G401.6 (cell line): ENCODE data around the gene WDR37.
"Not testable (repeated sequence)": the region's sequence is repeated elsewhere in the genome, so short reads cannot be mapped to it uniquely, and the experiment has no call there.

Experiments used
- FAIRE-seq: peaks from 2 replicates; lab custom pipeline; 2012; peaks lifted over from hg19 to GRCh38; lab: Jason Lieb, UNC

WDR37 gene

DNA sequence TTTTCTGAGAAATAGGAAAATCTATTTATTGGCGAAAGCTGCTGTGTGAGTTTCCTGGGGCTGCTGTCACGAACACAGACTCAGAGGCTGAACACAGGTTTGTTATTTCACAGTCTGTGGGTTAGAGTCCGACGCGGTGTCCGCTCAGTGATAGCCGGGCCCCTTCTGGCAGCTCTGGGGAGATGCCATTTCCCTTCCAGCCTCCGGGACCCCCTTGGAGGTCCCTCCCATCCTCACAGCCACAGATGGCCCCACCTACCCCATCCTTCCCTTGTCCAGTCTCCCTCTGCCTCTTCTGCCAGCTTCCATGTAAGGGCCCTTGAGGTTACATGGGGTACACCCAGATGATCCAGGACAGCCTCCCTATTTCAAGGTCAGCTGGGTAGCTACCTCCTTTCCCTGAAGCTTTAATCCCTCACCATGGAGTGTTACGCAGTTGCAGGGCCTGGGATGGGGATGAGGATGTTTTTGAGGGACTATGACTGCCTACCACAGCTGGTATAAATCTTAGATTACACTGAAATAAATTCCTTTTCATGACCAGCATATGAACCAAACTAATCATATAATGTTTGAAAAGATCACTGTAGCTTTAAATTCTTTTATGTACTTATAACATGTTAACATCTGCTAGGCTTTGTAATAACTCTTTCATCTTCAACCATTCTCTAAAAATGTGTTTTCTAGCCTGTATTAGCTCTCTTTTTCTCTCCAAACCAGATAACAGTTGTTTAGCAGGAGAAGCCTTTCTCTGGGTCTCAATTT, 98.5 kb downstream of the WDR37 start:
- no peak for FAIRE-seq

DNA sequence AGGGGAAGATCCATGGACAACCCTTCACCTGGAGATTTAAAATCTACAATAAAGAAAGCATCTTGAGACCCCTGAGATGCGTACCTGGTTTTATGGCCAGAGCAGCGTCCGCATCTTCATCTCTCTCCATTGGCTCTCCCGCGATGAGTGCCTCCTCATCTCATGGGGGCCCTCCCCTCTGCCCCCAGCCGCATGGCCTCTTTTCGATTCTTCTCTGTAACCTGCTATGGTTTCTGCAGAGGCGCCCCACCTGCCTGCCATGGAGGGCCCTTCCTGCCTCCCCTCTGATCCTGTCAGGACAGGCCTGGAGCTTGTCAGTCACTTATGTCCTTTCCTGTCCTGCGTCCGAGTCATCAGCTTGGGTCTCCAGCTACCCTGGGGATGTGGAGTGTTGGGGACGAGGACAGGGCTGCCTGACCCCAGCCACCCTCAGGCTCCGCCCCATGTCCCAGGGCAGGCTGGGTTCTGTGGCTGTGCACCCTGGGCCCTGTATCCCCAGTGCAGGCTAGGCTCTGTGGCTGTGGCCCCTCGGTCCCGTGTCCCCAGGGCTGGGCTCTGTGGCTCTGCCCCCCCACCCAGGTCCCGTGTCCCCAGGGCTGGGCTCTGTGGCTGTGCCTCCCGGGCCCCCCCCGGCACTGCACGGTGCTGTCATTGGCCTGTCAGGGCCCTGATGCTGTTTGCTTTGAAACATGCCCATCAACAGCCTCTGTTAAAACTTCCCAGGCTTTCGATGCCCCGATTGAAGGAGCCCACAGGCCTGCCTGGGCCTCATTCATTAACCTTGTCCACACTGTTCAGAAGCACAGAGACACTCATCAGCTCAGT, 99.8 kb downstream of the WDR37 start:
- no peak for FAIRE-seq

DNA sequence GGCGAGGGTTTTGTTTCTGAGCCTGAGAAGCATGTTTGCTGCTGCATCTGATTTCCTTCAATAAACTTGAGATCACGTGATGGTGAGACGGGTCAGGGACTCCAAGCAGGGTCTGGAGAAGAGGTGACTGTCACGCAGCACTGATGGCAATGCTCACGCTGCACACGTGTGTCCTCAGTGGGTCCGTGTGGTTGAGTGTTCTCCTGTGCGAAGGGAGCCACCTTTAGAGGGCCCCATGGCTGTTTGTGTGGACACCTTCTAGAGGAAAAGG, 100.4 kb downstream of the WDR37 start:
- no peak for FAIRE-seq

DNA sequence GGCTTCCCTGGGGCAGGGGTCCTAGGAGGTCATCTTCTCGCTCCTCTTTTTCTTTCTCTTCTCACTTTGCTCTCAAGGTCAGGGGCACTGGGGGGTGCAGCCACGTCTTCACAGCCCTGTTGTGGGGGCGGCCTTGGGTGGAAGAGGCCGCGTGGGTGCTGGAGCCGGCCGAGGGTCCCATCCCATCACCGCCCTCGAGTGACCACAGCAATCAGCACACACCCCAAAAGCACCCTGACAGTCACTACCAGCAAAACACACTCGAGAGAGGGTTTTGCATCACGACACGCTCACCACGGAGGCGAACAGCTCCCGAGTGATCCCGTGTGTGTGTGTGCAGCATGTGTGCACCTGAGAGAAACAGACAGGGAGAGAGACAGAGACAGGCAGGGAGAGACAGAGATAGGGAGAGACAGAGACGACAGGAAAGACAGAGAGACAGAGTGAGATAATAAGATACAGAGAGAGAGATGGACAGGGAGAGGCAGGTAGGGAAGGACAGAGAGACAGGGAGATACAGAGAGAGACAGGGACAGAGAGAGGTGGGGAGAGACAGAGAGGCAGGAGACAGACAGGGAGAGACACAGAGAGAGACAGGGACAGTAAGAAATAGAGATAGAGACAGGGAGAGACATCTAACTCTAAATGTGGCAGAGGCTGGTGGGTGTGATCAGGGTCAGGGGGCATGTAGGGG, 100.9 kb downstream of the WDR37 start:
- no peak for FAIRE-seq

DNA sequence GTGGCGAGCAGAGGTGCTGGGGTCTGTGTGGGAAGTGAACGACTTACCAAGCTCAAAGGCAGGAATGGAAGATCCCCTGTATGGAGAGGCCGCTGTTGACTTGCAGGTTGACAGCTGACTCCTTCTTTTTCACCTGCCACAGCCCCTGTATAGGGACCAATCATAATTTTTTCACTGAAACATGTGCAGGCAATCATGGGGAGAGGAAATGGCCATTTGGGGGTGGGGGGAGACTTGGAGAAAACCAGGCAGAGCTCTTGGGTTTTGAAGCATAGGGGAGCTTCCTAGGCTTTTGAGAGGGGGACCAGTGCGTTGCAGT, 101.4 kb downstream of the WDR37 start:
- FAIRE-seq: no peak

DNA sequence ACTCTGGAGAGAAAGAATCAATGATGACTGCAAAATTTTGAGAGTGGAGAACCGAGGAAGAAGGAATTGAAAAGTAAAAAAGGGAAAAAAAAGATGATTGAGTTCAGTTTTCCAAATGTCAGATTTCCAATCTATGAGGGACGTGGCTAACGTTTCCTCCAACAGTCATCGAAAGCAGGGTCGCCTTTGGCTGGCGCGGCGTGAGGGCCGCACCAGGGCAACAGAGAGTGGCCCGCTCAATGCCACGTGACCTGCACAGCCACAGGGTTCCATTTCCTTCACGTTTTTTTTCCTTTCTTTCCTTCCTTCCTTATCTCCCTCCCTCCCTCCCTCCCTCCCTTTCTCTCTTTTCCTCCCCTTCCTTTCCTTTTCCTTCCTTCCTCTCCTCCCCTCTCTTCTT, 101.9 kb downstream of the WDR37 start:
- no peak for FAIRE-seq

DNA sequence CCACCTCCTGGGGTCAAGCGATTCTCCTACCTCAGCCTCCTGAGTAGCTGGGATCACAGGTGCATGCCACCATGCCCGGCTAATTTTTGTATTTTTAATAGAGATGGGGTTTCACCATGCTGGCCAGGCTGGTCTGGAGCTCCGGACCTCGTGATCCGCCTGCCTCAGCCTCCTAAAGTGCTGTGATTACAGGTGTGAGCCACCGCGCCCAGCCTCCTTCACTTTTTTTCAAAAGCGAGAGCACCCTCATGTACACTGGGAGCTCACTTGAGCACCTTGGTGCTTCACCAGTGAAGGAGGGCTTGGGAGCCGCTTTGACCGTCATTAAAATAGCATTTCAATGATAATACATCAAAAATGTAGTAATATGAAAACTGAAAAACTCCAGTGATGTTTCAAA, 102.4 kb downstream of the WDR37 start:
- not testable (repeated sequence) for FAIRE-seq

DNA sequence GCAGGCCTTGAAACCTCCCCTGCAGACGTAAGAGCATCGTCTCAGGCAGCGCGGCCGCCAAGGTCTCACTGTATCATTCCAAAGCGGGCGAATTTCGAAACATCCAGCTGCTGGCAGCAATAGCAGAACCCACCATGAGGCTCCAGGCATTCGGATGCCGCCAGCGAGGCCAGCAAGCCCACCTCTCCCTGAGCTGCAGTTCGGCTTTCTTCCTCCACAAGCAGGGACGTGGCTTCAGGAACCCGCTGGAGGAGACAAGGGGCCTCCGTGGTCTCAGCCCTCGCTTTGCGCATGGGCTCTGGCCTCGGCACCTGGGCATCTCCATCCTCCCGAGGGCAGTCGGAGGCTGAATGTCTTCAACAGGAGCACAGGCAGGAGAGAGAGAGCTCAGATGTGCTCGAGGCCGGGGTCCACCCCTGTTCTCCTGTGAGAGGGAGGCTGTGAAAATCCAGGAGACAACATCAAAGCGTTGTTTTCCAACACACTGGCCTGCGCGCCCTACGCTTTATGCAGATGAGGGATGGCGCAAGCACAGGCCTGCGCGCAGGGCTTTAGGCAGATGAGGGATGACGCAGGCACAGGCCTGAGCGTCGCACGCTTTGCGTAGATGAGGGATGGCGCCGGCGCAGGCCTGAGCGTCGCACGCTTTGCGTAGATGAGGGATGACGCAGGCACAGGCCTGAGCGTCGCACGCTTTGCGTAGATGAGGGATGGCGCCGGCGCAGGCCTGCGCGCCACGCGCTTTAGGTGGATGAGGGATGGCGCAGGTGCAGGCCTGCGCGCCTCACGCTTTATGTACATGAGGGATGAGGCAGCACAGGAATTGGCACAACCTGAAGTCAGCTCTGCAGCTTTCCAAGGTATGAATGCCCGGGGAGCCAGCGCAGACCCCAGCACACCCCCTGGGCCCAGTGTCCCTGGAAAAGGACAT, 103.2 kb downstream of the WDR37 start:
- FAIRE-seq: no peak

DNA sequence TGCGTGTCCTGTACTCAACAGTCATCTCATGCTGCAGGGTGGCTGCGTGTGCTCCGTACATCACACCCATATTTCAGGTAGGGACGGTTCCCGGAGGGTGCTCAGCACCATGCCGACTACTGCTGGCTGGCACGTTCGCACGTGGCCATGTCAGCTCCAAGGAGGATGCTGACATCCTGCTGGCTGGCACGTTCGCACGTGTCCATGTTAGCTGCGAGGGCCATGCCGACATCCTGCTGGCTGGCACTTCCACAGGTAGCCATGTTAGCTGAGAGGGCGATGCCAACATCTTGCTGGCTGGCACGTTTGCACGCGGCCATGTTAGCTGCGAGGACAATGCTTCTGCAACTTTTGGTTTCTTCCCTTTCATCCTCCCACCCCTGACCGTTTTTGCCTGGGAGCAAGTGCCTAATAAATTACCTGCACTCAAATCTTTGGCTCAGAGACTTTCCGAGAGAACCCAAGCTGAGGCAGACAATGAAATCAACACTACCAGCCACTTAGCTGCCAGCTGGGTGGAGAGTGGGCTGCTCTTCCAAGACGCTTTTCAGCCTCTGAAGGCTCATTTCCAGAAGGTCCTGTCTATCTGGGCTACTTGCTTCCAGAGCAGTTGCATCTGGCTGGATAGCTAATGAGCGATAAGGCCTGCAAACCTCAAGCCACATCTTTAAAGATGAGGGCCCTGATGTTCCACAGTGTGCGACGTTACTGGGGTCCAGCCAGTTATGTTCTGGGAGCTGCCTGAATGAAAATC, 104.6 kb downstream of the WDR37 start:
- FAIRE-seq: no peak

DNA sequence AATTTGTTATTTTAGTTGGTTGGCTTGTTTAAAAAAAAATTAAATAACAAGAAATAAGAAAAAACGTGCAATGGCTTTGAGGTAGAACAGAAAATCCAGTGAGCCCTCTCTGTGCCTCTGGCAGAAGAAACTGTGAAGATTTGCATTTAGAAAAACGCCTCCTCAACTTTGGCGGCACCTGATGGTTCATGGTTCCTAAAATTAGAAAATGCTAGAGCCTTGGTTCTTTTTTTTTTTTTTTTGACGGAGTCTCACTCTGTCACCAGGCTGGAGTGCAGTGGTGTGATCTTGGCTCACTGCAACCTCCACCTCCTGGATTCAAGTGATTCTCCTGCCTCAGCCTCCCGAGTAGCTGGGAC, 105.1 kb downstream of the WDR37 start:
- not testable (repeated sequence) for FAIRE-seq

DNA sequence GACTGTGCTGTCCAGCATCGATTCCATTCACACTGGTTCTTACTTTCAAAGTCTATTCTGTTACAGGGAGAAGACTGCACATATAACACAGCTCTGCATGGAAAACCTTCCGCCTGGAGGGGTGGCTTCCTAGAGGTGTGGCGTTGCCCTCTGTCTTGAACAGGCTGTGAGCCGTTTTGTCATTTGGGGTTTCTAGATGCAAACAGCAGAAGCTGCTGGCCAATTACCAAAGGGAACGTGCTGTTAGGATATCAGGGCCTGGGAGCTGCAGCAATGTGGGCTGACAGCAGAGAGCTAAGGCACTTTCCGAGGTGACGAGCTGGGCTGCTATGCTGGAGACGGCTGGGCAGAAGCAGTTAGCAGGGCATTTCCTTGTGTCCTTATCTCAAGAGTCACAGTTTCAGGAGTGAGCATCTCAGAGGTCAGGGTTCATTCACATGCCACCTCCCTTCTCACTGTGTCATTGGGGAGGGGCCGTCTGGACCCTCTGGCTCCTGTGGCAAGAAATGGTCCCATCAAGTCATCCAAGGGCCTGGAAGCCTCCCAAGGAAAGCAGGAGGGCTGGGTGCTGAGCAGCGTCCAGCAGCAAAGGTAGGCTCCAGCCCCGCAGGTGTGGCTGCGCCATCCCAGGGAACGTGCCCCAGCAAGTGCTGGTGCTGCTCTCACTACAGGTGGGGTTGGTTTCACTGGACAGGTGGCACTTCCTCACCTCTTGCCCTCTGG, 106.5 kb downstream of the WDR37 start:
- no peak for FAIRE-seq

GRCh38 chr10:1163204-1163660, 107.0 kb downstream of the WDR37 start:
- FAIRE-seq: no peak

DNA sequence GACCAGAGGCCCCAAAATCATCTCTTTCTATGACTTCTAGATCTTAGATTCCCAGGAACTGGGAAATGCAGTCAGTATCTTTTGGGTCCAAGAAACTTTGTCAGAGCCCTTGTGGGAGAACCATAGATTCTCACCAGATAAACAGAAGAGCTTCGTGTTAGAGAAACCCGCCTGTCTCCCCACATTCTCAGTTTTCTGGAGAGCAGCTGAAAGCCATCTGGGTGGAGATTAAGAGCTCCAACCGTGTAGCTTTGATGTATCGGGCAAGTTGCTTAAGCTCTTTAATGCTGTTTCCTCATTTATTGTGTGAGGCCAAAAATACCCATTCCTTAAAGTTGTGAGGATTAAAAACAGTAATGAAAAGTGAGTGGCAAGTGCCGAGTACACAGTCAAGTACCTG, 107.6 kb downstream of the WDR37 start:
- FAIRE-seq: no peak

- no peak for FAIRE-seq
Observed at GRCh38 chr10:1166101-1166827, 110.1 kb downstream of the WDR37 start.

GRCh38 chr10:1166828-1167275, 110.7 kb downstream of the WDR37 start:
- no peak for FAIRE-seq

- no peak for FAIRE-seq
Observed at GRCh38 chr10:1168763-1169162, 112.6 kb downstream of the WDR37 start.

GRCh38 chr10:1169186-1169885, 113.2 kb downstream of the WDR37 start:
- FAIRE-seq: no peak

DNA sequence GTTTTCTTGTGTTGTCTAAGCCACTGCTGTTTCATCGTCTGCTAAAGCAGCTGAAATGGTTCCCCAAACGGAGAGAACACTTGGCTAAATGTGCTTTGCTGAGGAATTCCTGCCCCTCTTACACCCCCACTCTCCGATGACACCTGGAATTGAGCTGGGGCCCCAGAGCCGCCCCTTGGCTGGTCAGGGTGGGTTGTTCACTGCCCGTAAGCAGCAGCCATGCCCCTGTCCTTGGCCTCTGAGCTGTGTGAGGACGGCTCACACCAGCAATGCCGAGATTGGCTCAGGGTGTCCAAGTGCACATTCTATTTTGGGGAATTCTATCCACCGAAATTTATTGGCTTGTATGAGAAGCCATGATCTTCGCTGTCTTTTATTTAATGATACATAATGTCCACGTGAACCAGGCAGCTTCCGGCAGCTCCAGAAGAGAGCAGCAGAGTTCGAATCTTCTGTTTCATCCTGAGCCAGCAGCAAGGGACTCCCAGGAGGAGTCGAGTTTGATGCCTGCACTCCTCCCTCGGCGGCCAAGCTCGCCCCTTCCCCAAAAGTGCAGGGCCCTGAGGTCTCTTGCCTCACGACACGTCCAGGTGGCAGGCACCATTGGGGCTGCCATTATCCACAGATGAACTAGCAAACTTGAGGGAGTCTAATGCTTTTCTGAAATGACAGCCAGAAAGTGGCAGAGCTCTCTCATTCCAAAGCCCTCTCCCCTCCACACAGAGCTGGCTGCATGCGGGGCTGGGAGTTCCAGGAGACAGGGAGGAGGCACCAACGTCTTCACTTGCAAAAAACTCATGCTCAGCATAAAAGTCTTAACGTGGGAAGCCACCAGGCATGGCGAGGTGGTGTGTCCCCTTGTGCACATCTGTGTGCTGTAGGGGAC, 114.0 kb downstream of the WDR37 start:
- no peak for FAIRE-seq

- FAIRE-seq: no peak
Observed at GRCh38 chr10:1170867-1171180, 114.6 kb downstream of the WDR37 start.
